Inferior parietal cortex (tissue), 1 donor: ENCODE data around the gene NDST4.

ENCODE experiments used
- DNase-seq: peaks from one replicate; pipeline ENCODE4 v3.0.0-alpha.2; 2016; ENCODE audit errors: extremely low spot score

Gene NDST4

GRCh38 chr4:115113506-115114106 lies at the start of gene NDST4:
TSS of gene NDST4 (minus strand) at chr4:115113620. CDS start at chr4:115077036, 36,584 bp downstream.
- peak; percentile 25 for DNase-seq

GRCh38 chr4:115159141-115159540 lies 45.7 kb upstream of the NDST4 start:
- no peak for DNase-seq

- DNase-seq: no peak
These were observed 44.9 kb upstream of the NDST4 start for GRCh38 chr4:115158296-115158695.

- no peak for DNase-seq
These were observed 41.4 kb upstream of the NDST4 start for GRCh38 chr4:115154826-115155225.

GRCh38 chr4:115152965-115153364 lies 39.5 kb upstream of the NDST4 start:
- no peak for DNase-seq

- no peak for DNase-seq
These were observed 38.7 kb upstream of the NDST4 start for GRCh38 chr4:115152081-115152480.

- no peak for DNase-seq
These were observed 35.7 kb upstream of the NDST4 start for GRCh38 chr4:115149106-115149505.

GRCh38 chr4:115145393-115146160 lies 32.2 kb upstream of the NDST4 start:
- DNase-seq: no peak

GRCh38 chr4:115128037-115128436 lies 14.6 kb upstream of the NDST4 start:
- DNase-seq: no peak

GRCh38 chr4:115126491-115126890 lies 13.1 kb upstream of the NDST4 start:
- DNase-seq: no peak

GRCh38 chr4:115121351-115122043 lies 8.1 kb upstream of the NDST4 start:
- no peak for DNase-seq

- DNase-seq: no peak
These were observed 6.5 kb upstream of the NDST4 start for GRCh38 chr4:115119804-115120352.

GRCh38 chr4:115117651-115118050 lies 4.2 kb upstream of the NDST4 start:
- no peak for DNase-seq

- no peak for DNase-seq
These were observed 2.9 kb downstream of the NDST4 start for GRCh38 chr4:115110191-115111181.

- no peak for DNase-seq
These were observed 4.6 kb downstream of the NDST4 start for GRCh38 chr4:115108850-115109249.

GRCh38 chr4:115107411-115107810 lies 6.0 kb downstream of the NDST4 start:
- no peak for DNase-seq

GRCh38 chr4:115101675-115102074 lies 11.7 kb downstream of the NDST4 start:
- no peak for DNase-seq

- peak; percentile 63 for DNase-seq
These were observed 22.8 kb downstream of the NDST4 start for GRCh38 chr4:115090483-115091075.

GRCh38 chr4:115082633-115083032 lies 30.8 kb downstream of the NDST4 start:
- DNase-seq: no peak

GRCh38 chr4:115076691-115077090 lies 36.7 kb downstream of the NDST4 start:
- no peak for DNase-seq

GRCh38 chr4:115058533-115058932 lies 54.9 kb downstream of the NDST4 start:
- DNase-seq: no peak
